ENCODE results near the gene OR10H5. TPM values are rescaled to one million over a fixed set of nuclear protein-coding genes. Genes with fewer than 3 reads are reported as not detected.

Gene OR10H5
- total RNA-seq, 1 experiment from 2014 or later, result not detected

GRCh38 chr19:15825753-15826152 lies 38.3 kb downstream of the OR10H5 start (continued):
- TF ChIP-seq, protein P1, sequence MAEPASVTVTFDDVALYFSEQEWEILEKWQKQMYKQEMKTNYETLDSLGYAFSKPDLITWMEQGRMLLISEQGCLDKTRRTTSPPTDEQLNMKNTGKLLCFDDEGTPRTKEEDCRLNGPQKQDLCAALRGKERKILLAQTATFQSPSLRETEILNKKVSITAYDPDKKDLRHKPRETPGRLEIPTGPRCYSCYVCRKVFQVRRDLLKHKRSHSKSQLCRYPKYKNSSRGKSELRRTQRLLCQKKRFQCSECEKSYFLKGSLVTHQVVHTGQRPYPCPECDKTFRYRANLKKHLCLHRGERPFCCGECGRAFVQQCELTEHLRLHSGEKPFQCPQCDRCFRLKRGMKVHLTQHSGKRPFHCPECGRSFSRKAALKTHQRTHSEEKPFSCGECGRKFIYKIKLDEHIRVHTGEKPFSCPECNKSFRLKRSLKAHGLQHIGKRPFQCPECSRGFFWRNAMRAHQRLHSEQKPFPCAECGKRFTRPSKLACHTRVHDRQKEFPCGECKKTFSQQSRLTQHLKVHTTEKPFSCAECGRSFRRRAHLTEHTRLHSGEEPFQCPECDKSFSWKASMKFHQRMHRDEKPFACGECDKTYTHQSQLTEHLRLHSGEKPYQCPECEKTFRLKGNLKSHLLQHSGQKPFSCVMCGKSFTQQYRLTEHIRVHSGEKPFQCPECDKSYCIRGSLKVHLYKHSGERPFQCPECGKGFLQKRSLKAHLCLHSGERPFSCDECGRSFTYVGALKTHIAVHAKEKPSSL (CRISPR knock-in tag; conservative IDR thresholded peaks at IDR 0.05), result no peak
- no peak for TF ChIP-seq FOXJ3 (CRISPR knock-in tag; IDR thresholded peaks at IDR 0.05; ENCODE audit: borderline replicate concordance)
- TF ChIP-seq, protein P2, sequence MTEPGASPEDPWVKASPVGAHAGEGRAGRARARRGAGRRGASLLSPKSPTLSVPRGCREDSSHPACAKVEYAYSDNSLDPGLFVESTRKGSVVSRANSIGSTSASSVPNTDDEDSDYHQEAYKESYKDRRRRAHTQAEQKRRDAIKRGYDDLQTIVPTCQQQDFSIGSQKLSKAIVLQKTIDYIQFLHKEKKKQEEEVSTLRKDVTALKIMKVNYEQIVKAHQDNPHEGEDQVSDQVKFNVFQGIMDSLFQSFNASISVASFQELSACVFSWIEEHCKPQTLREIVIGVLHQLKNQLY (CRISPR knock-in tag; IDR thresholded peaks at IDR 0.05), result no peak
- TF ChIP-seq, protein P3, sequence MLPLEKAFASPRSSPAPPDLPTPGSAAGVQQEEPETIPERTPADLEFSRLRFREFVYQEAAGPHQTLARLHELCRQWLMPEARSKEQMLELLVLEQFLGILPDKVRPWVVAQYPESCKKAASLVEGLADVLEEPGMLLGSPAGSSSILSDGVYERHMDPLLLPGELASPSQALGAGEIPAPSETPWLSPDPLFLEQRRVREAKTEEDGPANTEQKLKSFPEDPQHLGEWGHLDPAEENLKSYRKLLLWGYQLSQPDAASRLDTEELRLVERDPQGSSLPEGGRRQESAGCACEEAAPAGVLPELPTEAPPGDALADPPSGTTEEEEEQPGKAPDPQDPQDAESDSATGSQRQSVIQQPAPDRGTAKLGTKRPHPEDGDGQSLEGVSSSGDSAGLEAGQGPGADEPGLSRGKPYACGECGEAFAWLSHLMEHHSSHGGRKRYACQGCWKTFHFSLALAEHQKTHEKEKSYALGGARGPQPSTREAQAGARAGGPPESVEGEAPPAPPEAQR (CRISPR knock-in tag; IDR thresholded peaks at IDR 0.05), result no peak

DNA sequence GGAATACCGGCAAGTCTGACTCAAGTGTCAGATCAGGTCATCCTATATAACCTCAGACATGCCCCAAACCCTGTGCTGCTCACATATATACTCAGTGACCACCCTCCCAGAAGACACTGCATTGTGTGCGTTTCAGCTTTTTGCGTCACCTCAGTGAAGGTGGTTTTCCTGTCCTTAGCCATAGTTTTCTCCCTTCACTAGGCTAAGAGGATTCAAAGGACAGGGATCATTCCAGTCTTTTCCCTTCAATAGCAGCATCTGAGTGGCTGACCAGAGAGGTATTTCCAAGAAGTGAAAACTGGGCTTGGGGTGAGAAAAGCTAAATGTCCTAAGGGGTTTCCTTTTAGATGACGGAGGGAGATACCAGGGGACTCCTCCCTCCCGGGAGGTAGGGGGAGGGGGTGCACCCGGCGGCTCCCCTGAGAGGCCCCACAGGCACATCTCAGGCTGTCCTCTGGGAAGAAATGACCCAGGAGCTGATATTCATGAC lies 40.7 kb downstream of the OR10H5 start:
- Mint-ChIP-seq H3K27me3 (ENCODE audit: low read depth) (peaks cover 20% of the 10 kb centered on the region), H3K9me3 (peaks cover 48% of the 10 kb centered on the region), H3K4me3 (no peak overlapping the region), H3K27ac (no peak overlapping the region), H3K4me1 (0 out of 2 replicates have a peak, but pooled peaks cover 3% of the 10 kb centered on the region), H3K36me3 (peaks cover 27% of the 10 kb centered on the region)
- DNase-seq (ENCODE audit: low spot score) (no peak), ATAC-seq (no peak)
- CTCF ChIA-PET, result no interaction called here
- POLR2A ChIA-PET, result interaction anchor here (0.5 kb wide), 1 partner anchor 16 kb away, joined by 8 read pairs; no protein-coding TSS in a partner anchor
- TF ChIP-seq EMX1 (CRISPR knock-in tag; IDR thresholded peaks at IDR 0.05) (no peak), TP53 (CRISPR knock-in tag; IDR thresholded peaks at IDR 0.05) (no peak), FOXJ3 (CRISPR knock-in tag; IDR thresholded peaks at IDR 0.05; ENCODE audit: borderline replicate concordance) (no peak), SMAD4 (CRISPR knock-in tag; IDR thresholded peaks at IDR 0.05) (no peak), ZNF263 (CRISPR knock-in tag; IDR thresholded peaks at IDR 0.05; ENCODE audit: low read depth) (no peak), ZNF138 (CRISPR knock-in tag; conservative IDR thresholded peaks at IDR 0.05) (no peak), CDX4 (CRISPR knock-in tag; IDR thresholded peaks at IDR 0.05; ENCODE audit: borderline replicate concordance) (no peak), NFATC4 (CRISPR knock-in tag; IDR thresholded peaks at IDR 0.05) (no peak), FOXP1 (CRISPR knock-in tag; IDR thresholded peaks at IDR 0.05; ENCODE audit: borderline replicate concordance) (no peak), ZNF121 (CRISPR knock-in tag; IDR thresholded peaks at IDR 0.05) (no peak), FOXP4 (CRISPR knock-in tag; IDR thresholded peaks at IDR 0.05) (no peak), ZNF396 (CRISPR knock-in tag; IDR thresholded peaks at IDR 0.05; ENCODE audit: borderline replicate concordance) (no peak), NR1H2 (CRISPR knock-in tag; IDR thresholded peaks at IDR 0.05) (no peak), CTCF (IDR thresholded peaks at IDR 0.05) (no peak), AFF4 (CRISPR knock-in tag; IDR thresholded peaks at IDR 0.05; ENCODE audit: borderline replicate concordance) (no peak)
- TF ChIP-seq, protein P3 (CRISPR knock-in tag; IDR thresholded peaks at IDR 0.05), result no peak
- TF ChIP-seq, protein P4, sequence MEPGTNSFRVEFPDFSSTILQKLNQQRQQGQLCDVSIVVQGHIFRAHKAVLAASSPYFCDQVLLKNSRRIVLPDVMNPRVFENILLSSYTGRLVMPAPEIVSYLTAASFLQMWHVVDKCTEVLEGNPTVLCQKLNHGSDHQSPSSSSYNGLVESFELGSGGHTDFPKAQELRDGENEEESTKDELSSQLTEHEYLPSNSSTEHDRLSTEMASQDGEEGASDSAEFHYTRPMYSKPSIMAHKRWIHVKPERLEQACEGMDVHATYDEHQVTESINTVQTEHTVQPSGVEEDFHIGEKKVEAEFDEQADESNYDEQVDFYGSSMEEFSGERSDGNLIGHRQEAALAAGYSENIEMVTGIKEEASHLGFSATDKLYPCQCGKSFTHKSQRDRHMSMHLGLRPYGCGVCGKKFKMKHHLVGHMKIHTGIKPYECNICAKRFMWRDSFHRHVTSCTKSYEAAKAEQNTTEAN (CRISPR knock-in tag; IDR thresholded peaks at IDR 0.05), result no peak
